PC-3 (cell line): ENCODE data around the gene GADD45B. TPM values are rescaled to one million over a fixed set of nuclear protein-coding genes. Genes with fewer than 3 reads are reported as not detected.

ENCODE experiments used
- microRNA-seq: library from miRNA; unstranded; fragments of <30 nt; microRNA quantifications from one replicate; pipeline ENCODE4 v1.1.0, GENCODE V29; 2020; ENCODE audit not compliant: unreplicated experiment
- total RNA-seq: library from RNA; depleted of rRNA; stranded (reverse); fragments of >200 nt; gene quantifications from 2 replicates; pipeline ENCODE4 v1.2.3, GENCODE V29; 2014; rRNA removed

Gene GADD45B
- total RNA-seq, 1 experiment from 2014 or later, result 137 TPM

Small RNA genes lying within 50 kb of the gene (microRNA-seq; reads per million reads assigned to microRNA genes)
- not detected for gene MIR7108

Other genes starting within 250 kb of the GADD45B start
- 94.8 and 108 TPM in 2 replicates for gene PLEKHJ1, start 239.8 kb upstream of the GADD45B start, total RNA-seq
- 33.8 and 55.5 TPM in 2 replicates for gene SF3A2, start 239.3 kb upstream of the GADD45B start, total RNA-seq
- 6.0 and 7.7 TPM in 2 replicates for gene AMH, start 226.8 kb upstream of the GADD45B start, total RNA-seq
- gene JSRP1, start 219.7 kb upstream of the GADD45B start, total RNA-seq, result not detected in 2 replicates
- not detected in 2 replicates for gene PEAK3, start 194.0 kb upstream of the GADD45B start, total RNA-seq
- gene LINGO3, start 168.0 kb upstream of the GADD45B start, total RNA-seq, result 0.58 TPM in 1 of 2 replicates, not detected in the other
- 204 and 282 TPM in 2 replicates for gene LSM7, start 147.5 kb upstream of the GADD45B start, total RNA-seq
- gene SPPL2B, start 147.4 kb upstream of the GADD45B start, total RNA-seq, result 28.6 and 32.2 TPM in 2 replicates
- gene TMPRSS9, start 115.9 kb upstream of the GADD45B start, total RNA-seq, result 0.17 TPM in 1 of 2 replicates, not detected in the other
- 129 and 131 TPM in 2 replicates for gene TIMM13, start 48.5 kb upstream of the GADD45B start, total RNA-seq
- gene LMNB2, start 19.2 kb upstream of the GADD45B start, total RNA-seq, result 220 and 327 TPM in 2 replicates
- gene GNG7, start 226.6 kb downstream of the GADD45B start, total RNA-seq, result 1.1 and 1.2 TPM in 2 replicates
- gene DIRAS1, start 245.2 kb downstream of the GADD45B start, total RNA-seq, result 1.7 and 2.0 TPM in 2 replicates